ENCODE results near the gene DGUOK.

Gene DGUOK

DNA sequence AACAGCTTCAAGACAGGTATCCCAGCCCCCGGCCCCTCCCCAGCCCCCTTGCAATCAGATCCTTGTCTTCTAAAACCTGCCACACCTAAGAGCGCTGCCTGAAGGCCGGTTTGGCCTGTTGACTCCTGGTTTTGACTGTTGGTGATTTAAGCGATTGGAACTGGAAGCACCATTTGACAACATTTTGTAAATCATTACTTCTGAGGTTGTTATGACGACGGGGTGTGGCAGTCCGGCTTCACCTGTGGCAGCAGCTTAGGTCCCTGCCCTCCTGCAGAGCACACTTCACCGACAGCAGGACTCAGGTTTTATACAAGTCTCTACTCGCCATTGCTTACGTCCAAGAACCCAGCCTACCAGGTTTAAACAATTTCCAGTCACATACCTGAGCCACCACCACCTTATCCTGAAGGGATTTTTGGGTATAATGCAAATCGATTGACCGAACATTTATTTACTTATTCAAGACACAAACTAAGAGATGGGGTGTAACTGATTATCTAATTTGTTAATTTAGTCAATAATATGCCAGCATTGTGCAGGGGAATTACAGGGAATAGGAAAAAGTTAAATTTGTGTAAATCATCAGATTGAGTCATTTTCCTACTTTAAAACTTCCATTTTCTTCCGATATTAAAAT lies 707 bp upstream of the DGUOK start:
- DNase-seq (ENCODE audit: extremely low spot score) = no peak
- POLR2A ChIA-PET = no interaction called here
- TF ChIP-seq, protein P1, sequence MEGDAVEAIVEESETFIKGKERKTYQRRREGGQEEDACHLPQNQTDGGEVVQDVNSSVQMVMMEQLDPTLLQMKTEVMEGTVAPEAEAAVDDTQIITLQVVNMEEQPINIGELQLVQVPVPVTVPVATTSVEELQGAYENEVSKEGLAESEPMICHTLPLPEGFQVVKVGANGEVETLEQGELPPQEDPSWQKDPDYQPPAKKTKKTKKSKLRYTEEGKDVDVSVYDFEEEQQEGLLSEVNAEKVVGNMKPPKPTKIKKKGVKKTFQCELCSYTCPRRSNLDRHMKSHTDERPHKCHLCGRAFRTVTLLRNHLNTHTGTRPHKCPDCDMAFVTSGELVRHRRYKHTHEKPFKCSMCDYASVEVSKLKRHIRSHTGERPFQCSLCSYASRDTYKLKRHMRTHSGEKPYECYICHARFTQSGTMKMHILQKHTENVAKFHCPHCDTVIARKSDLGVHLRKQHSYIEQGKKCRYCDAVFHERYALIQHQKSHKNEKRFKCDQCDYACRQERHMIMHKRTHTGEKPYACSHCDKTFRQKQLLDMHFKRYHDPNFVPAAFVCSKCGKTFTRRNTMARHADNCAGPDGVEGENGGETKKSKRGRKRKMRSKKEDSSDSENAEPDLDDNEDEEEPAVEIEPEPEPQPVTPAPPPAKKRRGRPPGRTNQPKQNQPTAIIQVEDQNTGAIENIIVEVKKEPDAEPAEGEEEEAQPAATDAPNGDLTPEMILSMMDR (IDR thresholded peaks at IDR 0.05; ENCODE audit: control extremely low read depth, extremely low read depth, low read depth, missing control alignments) = no peak
- CTCF ChIA-PET = no interaction called here

DNA sequence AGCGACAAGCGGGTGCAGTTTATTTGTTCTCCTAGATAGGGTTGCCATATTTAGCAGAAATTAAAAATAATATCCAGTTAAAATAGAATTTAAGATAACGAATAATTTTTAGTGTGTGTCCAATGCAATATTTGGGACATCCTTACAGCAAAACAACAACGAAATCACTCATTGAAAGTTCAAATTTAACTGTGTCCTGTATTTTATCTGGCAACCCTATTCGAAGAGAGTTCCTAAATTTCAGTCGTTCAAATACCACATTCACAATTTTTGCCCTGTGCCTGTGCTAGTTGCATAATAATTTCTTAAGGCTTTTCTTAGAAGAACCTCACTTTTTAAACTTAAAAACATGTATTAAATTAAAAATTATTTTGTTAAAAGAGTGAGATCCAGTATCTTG lies 664 bp downstream of the DGUOK start:
- CTCF ChIA-PET = interaction anchor here (0.9 to 1.0 kb wide), 3 partner anchors 9 to 220 kb away, joined by 3 read pairs; partner anchors contain the start of gene BOLA3
- TF ChIP-seq, protein P1 (IDR thresholded peaks at IDR 0.05; ENCODE audit: control extremely low read depth, extremely low read depth, low read depth, missing control alignments) = no peak
- POLR2A ChIA-PET = no interaction called here
- no peak for DNase-seq (ENCODE audit: extremely low spot score)

DNA sequence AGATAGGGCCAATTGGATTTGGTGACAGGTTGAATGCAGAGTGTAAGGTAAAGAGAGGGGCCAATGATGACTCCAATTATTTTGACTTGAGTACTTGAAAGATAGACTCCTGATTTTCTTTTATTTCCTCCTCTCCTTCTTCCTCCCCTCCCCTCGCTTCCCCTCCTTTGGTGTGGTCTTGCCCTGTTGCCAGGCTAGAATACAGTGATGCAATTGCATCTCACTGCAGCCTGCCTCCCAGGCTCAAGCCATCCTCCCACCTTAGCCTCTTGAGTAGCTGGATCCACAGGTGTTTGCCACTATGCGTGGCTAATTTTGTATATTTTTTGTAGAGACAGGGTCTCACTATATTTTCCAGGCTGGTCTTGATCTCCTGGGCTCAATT lies 2.3 kb downstream of the DGUOK start:
- ChIA-PET CTCF (interaction anchor here (0.8 to 2.2 kb wide), 4 partner anchors 10 to 26 kb away, joined by 3 to 5 read pairs (median 4); no protein-coding TSS in a partner anchor), POLR2A (no interaction called here)
- TF ChIP-seq, protein P1 (IDR thresholded peaks at IDR 0.05; ENCODE audit: control extremely low read depth, extremely low read depth, low read depth, missing control alignments) = no peak
- no peak for DNase-seq (ENCODE audit: extremely low spot score)

DNA sequence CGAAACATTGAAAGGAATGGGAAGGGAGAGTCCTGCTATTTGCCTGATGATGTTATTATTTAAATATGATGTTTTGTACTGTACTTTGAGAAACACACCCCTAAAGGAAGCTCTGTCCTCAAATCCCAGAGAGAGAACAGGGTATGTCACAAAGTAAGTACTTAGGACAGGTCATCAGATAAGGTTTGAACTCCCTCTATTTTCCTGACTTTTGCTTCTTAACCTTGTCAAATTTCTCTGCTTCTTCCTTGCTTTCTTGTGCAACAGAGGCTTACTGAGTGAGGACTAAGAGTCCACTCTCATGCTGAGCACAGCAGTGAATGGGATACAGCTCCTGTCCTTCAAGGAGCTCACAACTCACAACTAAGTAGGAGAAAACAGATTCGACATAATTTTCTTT lies 3.7 kb downstream of the DGUOK start:
- DNase-seq (ENCODE audit: extremely low spot score) = no peak
- CTCF ChIA-PET = interaction anchor here (1.3 to 2.2 kb wide), 3 partner anchors 8 to 22 kb away, joined by 4 to 5 read pairs (median 5); no protein-coding TSS in a partner anchor
- POLR2A ChIA-PET = interaction anchor here (0.6 kb wide), 1 partner anchor 10 kb away, joined by 3 read pairs; no protein-coding TSS in a partner anchor
- TF ChIP-seq, protein P1 (IDR thresholded peaks at IDR 0.05; ENCODE audit: control extremely low read depth, extremely low read depth, low read depth, missing control alignments) = no peak

DNA sequence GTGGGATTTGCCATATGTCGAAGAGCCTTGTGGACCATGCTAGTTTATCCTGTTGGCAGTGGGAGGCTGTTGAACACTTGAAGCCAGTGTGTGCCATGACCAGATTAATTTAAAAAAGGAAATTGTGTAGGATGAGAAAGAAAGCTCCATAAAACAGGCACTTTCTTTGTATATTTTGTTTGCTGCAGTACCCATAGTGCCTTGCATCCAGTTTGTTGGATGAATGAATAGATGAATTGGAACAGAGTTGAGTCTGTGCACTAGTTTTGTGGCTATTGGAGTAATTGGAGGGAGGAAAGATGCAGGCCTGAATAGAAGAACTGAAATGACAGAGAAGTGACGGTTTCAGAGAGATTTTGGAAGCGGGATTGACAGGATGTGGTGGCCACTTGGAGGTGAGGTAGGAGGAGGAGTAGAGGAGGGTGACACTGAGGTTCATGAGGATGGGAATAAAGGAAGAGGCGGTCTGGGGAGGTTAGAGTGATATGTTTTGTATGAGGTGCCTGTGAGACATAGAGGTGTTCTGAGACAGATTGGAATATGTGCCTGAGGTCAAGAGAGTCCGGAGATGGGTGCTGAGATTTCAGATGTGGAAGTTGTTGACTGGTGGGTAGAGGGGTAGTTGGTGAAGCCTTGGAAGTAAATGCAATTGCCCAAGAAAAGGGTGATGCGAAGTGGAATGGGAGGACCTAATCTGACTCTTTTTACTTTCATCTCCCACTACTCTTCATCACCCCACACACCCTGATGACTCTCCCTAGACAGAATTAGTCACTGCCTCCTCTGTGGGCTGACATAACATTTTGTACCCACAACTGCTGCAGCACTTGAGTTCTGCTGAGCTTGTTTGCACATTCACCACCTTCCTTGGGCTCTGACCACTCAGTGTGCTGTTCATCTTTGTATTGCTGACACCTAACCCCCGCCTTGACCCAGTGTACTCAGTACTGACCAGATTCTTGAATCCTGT lies 5.1 kb downstream of the DGUOK start:
- POLR2A ChIA-PET = no interaction called here
- CTCF ChIA-PET = interaction anchor here (1.9 to 2.2 kb wide), 2 partner anchors 12 to 70 kb away, joined by 5 to 7 read pairs; no protein-coding TSS in a partner anchor
- TF ChIP-seq, protein P1 (IDR thresholded peaks at IDR 0.05; ENCODE audit: control extremely low read depth, extremely low read depth, low read depth, missing control alignments) = no peak
- DNase-seq (ENCODE audit: extremely low spot score) = no peak

DNA sequence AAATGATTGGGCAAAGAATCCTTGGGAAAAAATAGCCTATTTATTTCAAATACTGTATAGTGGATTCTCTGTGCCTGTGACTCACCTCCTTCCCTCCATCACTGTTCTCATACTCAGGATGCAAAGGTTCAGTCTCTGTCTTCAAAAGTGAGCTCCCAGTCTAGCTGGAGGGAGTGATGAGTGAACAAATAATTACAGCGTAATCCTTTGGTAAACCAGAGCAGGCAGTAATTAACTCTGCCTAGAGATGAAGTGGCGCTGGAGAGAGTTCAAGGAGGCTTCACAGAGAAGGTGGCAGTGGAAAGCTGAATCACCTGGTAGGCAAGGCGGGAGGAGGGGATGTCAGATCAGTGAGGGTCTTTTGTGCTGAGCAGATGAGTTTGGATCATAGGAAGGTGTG lies 6.5 kb downstream of the DGUOK start:
- no peak for DNase-seq (ENCODE audit: extremely low spot score)
- CTCF ChIA-PET = interaction anchor here (1.9 to 2.2 kb wide), 2 partner anchors 11 to 68 kb away, joined by 5 to 7 read pairs; no protein-coding TSS in a partner anchor
- TF ChIP-seq, protein P1 (IDR thresholded peaks at IDR 0.05; ENCODE audit: control extremely low read depth, extremely low read depth, low read depth, missing control alignments) = no peak
- POLR2A ChIA-PET = interaction anchor here (0.9 kb wide), 1 partner anchor 217 kb away, joined by 4 read pairs; no protein-coding TSS in a partner anchor

Measured in GM10248 (cell line).